ENCODE results near the gene PALLD. TPM values are rescaled to one million over a fixed set of nuclear protein-coding genes. Genes with fewer than 3 reads are reported as not detected.

PALLD gene
- total RNA-seq, 1 experiment from 2014 or later, result 6.5 TPM

DNA sequence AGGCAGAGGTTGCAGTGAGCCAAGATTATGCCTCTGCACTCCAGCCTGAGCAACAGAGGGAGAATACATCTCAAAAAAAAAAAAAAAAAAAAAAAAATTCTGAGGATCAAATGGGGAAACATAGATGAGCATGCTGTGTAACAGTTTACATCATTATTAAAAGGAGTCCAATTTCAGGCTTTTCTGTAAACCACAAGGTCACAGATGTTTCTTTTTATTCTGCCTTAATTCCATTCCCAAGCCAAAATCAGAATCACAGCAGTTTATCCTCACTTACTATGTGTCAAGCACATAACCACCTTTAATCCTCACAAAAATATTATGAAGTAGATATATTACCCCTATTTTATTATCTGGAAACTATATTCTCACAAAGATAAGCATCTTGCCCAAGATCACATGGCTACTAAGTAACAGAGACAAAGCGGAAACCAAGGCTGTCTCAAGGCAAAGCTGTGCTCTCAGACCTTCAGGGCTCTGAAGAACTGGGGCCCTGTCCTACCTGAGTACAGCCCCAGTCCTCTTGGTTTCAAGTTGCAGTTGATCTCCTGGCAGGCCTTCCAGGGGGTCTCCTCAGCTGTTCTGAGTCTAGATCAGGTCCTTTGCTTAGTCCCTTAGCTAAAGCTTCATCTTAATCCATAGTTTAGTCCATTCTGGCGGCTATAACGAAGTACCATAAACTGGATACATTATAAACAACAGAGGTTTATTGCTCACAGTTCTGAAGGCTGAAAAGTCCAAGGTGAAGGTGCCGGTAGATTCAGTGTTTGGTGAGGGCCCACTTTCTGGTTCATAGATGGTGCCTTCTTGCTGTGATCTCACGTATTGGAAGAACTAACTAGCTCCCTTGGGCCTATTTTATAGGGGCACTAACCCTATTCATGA is 141.3 kb downstream of the PALLD start:
- POLR2A ChIA-PET, result no interaction called here
- DNase-seq (ENCODE audit: low read depth, low spot score), result no peak
- in situ Hi-C loops (cut with HindIII; ENCODE audit: low pct_unique_long_range_greater_than_20kb, low sequenced_read_pairs), result no loop called here
- no peak for ATAC-seq
- intact Hi-C loops (cut with micrococcal nuclease; ENCODE audit: unreplicated experiment), result no loop called here
- Histone ChIP-seq H3K9me3 (ENCODE audit: control insufficient read depth, insufficient read depth, low read depth, low read length) (no peaks in the 10 kb centered on the region), H3K4me1 (ENCODE audit: control insufficient read depth, insufficient read depth, low read length) (no peaks in the 10 kb centered on the region), H3K36me3 (ENCODE audit: control insufficient read depth, insufficient read depth, low read length) (no peaks in the 10 kb centered on the region), H3K27me3 (ENCODE audit: control insufficient read depth, insufficient read depth, low read length) (no peaks in the 10 kb centered on the region), H3K4me3 (ENCODE audit: low read depth in 2 of 2, low read length in 2 of 2) (no peak overlapping the region), H3K27ac (ENCODE audit: low read length) (no peak overlapping the region)
- CTCF ChIA-PET, result no interaction called here
- no peak for TF ChIP-seq SIN3A (IDR thresholded peaks at IDR 0.05; ENCODE audit: borderline replicate concordance, insufficient read depth, low read depth, low read length)
- BruUV-seq (replicated peaks), result no TSS peak

DNA sequence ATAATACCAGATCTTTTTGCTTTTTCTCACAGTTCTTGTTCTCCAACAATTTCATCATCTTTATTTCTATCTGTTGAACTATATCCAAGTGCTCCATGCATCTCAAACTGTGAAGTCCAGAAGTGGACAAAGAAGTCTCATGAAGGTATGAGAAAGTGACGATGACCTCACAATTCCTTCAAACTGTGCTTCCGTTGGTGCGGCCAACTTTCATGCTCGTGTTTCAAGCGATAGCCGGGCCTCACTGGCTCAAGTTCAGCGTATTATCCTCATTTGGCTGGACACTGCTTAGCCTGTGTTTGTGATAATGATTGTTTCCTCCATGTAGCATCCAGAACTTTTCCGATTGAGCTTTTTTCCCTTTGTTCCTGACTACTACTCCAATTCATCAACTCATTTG is 143.1 kb downstream of the PALLD start:
- Histone ChIP-seq H3K9me3 (ENCODE audit: control insufficient read depth, insufficient read depth, low read depth, low read length) (no peaks in the 10 kb centered on the region), H3K4me3 (ENCODE audit: low read depth in 2 of 2, low read length in 2 of 2) (no peak overlapping the region), H3K36me3 (ENCODE audit: control insufficient read depth, insufficient read depth, low read length) (no peaks in the 10 kb centered on the region), H3K4me1 (ENCODE audit: control insufficient read depth, insufficient read depth, low read length) (no peaks in the 10 kb centered on the region), H3K27me3 (ENCODE audit: control insufficient read depth, insufficient read depth, low read length) (no peaks in the 10 kb centered on the region), H3K27ac (ENCODE audit: low read length) (no peak overlapping the region)
- DNase-seq (ENCODE audit: low read depth, low spot score) (no peak), ATAC-seq (no peak)
- POLR2A ChIA-PET, result no interaction called here
- CTCF ChIA-PET, result no interaction called here
- TF ChIP-seq, protein P1, sequence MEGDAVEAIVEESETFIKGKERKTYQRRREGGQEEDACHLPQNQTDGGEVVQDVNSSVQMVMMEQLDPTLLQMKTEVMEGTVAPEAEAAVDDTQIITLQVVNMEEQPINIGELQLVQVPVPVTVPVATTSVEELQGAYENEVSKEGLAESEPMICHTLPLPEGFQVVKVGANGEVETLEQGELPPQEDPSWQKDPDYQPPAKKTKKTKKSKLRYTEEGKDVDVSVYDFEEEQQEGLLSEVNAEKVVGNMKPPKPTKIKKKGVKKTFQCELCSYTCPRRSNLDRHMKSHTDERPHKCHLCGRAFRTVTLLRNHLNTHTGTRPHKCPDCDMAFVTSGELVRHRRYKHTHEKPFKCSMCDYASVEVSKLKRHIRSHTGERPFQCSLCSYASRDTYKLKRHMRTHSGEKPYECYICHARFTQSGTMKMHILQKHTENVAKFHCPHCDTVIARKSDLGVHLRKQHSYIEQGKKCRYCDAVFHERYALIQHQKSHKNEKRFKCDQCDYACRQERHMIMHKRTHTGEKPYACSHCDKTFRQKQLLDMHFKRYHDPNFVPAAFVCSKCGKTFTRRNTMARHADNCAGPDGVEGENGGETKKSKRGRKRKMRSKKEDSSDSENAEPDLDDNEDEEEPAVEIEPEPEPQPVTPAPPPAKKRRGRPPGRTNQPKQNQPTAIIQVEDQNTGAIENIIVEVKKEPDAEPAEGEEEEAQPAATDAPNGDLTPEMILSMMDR (IDR thresholded peaks at IDR 0.05), result no peak
- no peak for TF ChIP-seq SIN3A (IDR thresholded peaks at IDR 0.05; ENCODE audit: borderline replicate concordance, insufficient read depth, low read depth, low read length)
- TF ChIP-seq, protein P2, sequence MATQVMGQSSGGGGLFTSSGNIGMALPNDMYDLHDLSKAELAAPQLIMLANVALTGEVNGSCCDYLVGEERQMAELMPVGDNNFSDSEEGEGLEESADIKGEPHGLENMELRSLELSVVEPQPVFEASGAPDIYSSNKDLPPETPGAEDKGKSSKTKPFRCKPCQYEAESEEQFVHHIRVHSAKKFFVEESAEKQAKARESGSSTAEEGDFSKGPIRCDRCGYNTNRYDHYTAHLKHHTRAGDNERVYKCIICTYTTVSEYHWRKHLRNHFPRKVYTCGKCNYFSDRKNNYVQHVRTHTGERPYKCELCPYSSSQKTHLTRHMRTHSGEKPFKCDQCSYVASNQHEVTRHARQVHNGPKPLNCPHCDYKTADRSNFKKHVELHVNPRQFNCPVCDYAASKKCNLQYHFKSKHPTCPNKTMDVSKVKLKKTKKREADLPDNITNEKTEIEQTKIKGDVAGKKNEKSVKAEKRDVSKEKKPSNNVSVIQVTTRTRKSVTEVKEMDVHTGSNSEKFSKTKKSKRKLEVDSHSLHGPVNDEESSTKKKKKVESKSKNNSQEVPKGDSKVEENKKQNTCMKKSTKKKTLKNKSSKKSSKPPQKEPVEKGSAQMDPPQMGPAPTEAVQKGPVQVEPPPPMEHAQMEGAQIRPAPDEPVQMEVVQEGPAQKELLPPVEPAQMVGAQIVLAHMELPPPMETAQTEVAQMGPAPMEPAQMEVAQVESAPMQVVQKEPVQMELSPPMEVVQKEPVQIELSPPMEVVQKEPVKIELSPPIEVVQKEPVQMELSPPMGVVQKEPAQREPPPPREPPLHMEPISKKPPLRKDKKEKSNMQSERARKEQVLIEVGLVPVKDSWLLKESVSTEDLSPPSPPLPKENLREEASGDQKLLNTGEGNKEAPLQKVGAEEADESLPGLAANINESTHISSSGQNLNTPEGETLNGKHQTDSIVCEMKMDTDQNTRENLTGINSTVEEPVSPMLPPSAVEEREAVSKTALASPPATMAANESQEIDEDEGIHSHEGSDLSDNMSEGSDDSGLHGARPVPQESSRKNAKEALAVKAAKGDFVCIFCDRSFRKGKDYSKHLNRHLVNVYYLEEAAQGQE (IDR thresholded peaks at IDR 0.05; ENCODE audit: insufficient read depth in 1 of 2, low read depth in 2 of 2, low read length in 1 of 2), result no peak
- no peak for TF ChIP-seq TCF7L2 (IDR thresholded peaks at IDR 0.05; ENCODE audit: low read depth, low read length)
- no peak for TF ChIP-seq POLR2AphosphoS5 (IDR thresholded peaks at IDR 0.05; ENCODE audit: low read depth, low read length)
- BruUV-seq (replicated peaks), result no TSS peak
- intact Hi-C loops (cut with micrococcal nuclease; ENCODE audit: unreplicated experiment), result no loop called here
- in situ Hi-C loops (cut with HindIII; ENCODE audit: low pct_unique_long_range_greater_than_20kb, low sequenced_read_pairs), result no loop called here

DNA sequence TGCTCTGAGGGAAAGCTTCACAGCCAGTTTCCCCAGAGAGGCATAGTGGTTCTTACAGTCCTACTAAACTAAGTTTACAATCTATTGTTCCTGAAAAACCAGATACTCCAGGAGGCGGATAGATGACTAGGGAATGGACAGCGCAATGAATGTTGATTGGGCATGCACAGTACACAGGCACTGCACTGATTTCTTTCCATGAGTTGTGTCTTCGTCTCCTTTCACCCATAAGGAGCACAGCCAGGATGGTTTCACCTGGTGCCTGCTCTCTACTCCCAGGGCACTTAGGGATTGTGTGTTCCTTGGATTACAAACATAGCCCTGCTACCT is 144.9 kb downstream of the PALLD start:
- POLR2A ChIA-PET, result no interaction called here
- TF ChIP-seq, protein P1 (IDR thresholded peaks at IDR 0.05), result no peak
- intact Hi-C loops (cut with micrococcal nuclease; ENCODE audit: unreplicated experiment), result no loop called here
- DNase-seq (ENCODE audit: low read depth, low spot score), result no peak
- H3K36me3 ChIP-seq (ENCODE audit: control insufficient read depth, insufficient read depth, low read length), result no peaks in the 10 kb centered on the region
- CTCF ChIA-PET, result no interaction called here
- in situ Hi-C loops (cut with HindIII; ENCODE audit: low pct_unique_long_range_greater_than_20kb, low sequenced_read_pairs), result no loop called here
- no peak for ATAC-seq
- H3K4me3 ChIP-seq (ENCODE audit: low read depth in 2 of 2, low read length in 2 of 2), result no peak overlapping the region
- H3K27me3 ChIP-seq (ENCODE audit: control insufficient read depth, insufficient read depth, low read length), result no peaks in the 10 kb centered on the region
- H3K9me3 ChIP-seq (ENCODE audit: control insufficient read depth, insufficient read depth, low read depth, low read length), result no peaks in the 10 kb centered on the region
- no peak overlapping the region for H3K27ac ChIP-seq (ENCODE audit: low read length)
- H3K4me1 ChIP-seq (ENCODE audit: control insufficient read depth, insufficient read depth, low read length), result no peaks in the 10 kb centered on the region
- no TSS peak for BruUV-seq (replicated peaks)

Measured in Panc1 (cell line).